ENCODE data around the gene TNFRSF6B. TPM values are rescaled to one million over a fixed set of nuclear protein-coding genes. Genes with fewer than 3 reads are reported as not detected.

The TNFRSF6B gene
- total and polyA plus RNA-seq, 2 of the 4 experiments (the other 2 are of a cell fraction) = 1.3 to 11.0 TPM

DNA sequence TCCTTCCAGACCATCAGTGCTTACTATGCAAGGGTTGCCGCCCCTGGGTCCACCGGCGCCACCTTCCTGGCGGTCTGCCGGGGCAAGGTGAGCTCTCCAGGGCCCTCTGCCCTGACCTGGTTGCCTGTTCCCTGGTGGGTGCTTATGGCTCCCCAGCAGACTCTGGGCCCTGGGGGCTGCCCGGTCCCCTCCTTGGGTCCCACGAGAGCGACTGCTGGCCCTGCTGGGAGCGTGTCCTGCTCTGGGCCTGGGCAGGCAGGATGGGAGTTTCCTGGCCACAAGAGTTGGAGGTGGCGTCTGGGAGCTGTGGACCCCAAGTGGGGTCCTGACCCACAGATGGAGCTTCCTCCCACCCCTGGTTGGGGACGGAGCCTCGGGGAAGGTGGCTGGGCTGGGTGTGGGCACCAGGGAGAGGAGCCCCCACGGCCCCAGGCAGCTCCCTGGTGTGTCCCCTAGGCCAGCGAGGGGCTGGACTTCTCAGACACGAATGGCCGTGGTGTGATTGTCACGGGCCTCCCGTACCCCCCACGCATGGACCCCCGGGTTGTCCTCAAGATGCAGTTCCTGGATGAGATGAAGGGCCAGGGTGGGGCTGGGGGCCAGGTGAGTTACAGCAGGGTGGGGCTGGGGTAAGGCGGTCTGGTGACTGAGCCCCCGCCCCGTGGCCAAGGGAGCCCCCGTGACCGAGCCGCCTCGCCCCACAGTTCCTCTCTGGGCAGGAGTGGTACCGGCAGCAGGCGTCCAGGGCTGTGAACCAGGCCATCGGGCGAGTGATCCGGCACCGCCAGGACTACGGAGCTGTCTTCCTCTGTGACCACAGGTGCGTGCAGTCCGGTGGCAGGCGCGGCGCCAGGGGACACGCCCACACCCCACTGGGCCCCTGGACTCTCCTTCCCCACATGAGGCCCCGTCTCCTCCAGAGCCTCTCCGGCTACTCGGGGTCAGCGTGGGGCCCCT is 7.1 kb upstream of the TNFRSF6B start:
- Histone ChIP-seq H3K27me3 (ENCODE audit: control insufficient read depth, insufficient read depth, low read length) (no peaks in the 10 kb centered on the region), H3K36me3 (ENCODE audit: control insufficient read depth, insufficient read depth, low read length) (peaks cover 3% of the 10 kb centered on the region; the same call in 1 of the 2 replicates), H4K8ac (ENCODE audit: low read depth in 2 of 2, low read length in 2 of 2) (no peak overlapping the region), H2AFZ (replicated peaks; ENCODE audit: low read length, poor library complexity) (peak overlapping the region; percentile 21), H3K4me2 (ENCODE audit: low read depth, low read length) (no peak overlapping the region), H2BK5ac (ENCODE audit: low read depth, low read length, poor library complexity, severe bottlenecking) (no peak overlapping the region), H3K4me1 (ENCODE audit: control insufficient read depth, insufficient read depth, low read length) (peaks cover 15% of the 10 kb centered on the region), H2BK20ac (ENCODE audit: low read depth, low read length) (no peak overlapping the region), H3K23ac (ENCODE audit: low read depth, low read length) (no peak overlapping the region), H2AK9ac (replicated peaks; ENCODE audit: low read depth, low read length, poor library complexity) (peak overlapping the region; percentile 50), H2BK120ac (ENCODE audit: low read depth, low read length) (no peak overlapping the region), H3K9me3 (ENCODE audit: control insufficient read depth, insufficient read depth, low read length) (no peaks in the 10 kb centered on the region), H3K4me3 (ENCODE audit: insufficient read depth, low read depth, low read length) (no peak overlapping the region), H3K9me1 (ENCODE audit: insufficient read depth, low read length) (peaks cover 14% of the 10 kb centered on the region), H2AK5ac (ENCODE audit: low read depth, low read length) (no peak overlapping the region; the same call in 1 of the 2 replicates), H3K27ac (ENCODE audit: insufficient read depth, low read length) (no peak overlapping the region), H2BK15ac (ENCODE audit: low read depth, low read length) (no peak overlapping the region), H4K91ac (ENCODE audit: insufficient read depth, low read depth, low read length) (no peak overlapping the region; the same call in 1 of the 2 replicates), H4K5ac (ENCODE audit: low read depth, low read length) (no peak overlapping the region), H4K20me1 (ENCODE audit: insufficient read depth, low read length) (no peaks in the 10 kb centered on the region), H3K79me1 (ENCODE audit: low read depth in 1 of 2, low read length in 2 of 2) (peaks cover 0 to 26% of the 10 kb centered on the region in 2 experiments; a peak in 2 of 4 replicates), H3K18ac (ENCODE audit: low read depth, low read length) (no peak overlapping the region), H3K9ac (ENCODE audit: low read depth, low read length) (no peak overlapping the region), H3K14ac (replicated peaks; ENCODE audit: low read depth, low read length) (no peak overlapping the region), H3K56ac (ENCODE audit: extremely low read depth, insufficient read depth, low read length) (no peak overlapping the region), H3K4ac (ENCODE audit: low read depth, low read length) (no peak overlapping the region)
- ATAC-seq (ENCODE audit: low read depth) (no peak), DNase-seq (no peak)
- TF ChIP-seq RCOR1 (IDR thresholded peaks at IDR 0.05; ENCODE audit: insufficient replicate concordance, low read length) = no peak
- no peak for TF ChIP-seq POLR2A (IDR thresholded peaks at IDR 0.05; ENCODE audit: low read depth, low read length)
- TF ChIP-seq, protein P1, sequence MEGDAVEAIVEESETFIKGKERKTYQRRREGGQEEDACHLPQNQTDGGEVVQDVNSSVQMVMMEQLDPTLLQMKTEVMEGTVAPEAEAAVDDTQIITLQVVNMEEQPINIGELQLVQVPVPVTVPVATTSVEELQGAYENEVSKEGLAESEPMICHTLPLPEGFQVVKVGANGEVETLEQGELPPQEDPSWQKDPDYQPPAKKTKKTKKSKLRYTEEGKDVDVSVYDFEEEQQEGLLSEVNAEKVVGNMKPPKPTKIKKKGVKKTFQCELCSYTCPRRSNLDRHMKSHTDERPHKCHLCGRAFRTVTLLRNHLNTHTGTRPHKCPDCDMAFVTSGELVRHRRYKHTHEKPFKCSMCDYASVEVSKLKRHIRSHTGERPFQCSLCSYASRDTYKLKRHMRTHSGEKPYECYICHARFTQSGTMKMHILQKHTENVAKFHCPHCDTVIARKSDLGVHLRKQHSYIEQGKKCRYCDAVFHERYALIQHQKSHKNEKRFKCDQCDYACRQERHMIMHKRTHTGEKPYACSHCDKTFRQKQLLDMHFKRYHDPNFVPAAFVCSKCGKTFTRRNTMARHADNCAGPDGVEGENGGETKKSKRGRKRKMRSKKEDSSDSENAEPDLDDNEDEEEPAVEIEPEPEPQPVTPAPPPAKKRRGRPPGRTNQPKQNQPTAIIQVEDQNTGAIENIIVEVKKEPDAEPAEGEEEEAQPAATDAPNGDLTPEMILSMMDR (conservative IDR thresholded peaks at IDR 0.05; ENCODE audit: low read depth, low read length) = no peak
- no peak for TF ChIP-seq CEBPB (IDR thresholded peaks at IDR 0.05; ENCODE audit: low read depth, low read length)
- TF ChIP-seq, protein P2, sequence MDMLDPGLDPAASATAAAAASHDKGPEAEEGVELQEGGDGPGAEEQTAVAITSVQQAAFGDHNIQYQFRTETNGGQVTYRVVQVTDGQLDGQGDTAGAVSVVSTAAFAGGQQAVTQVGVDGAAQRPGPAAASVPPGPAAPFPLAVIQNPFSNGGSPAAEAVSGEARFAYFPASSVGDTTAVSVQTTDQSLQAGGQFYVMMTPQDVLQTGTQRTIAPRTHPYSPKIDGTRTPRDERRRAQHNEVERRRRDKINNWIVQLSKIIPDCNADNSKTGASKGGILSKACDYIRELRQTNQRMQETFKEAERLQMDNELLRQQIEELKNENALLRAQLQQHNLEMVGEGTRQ (IDR thresholded peaks at IDR 0.05; ENCODE audit: low read depth, low read length) = no peak
- no peak for TF ChIP-seq BHLHE40 (IDR thresholded peaks at IDR 0.05; ENCODE audit: low read depth, low read length)
- no peak for TF ChIP-seq MAFK (IDR thresholded peaks at IDR 0.05; ENCODE audit: low read depth, low read length)
- TF ChIP-seq CHD1 (IDR thresholded peaks at IDR 0.05; ENCODE audit: low read depth, low read length) = no peak
- TF ChIP-seq MAZ (IDR thresholded peaks at IDR 0.05; ENCODE audit: borderline replicate concordance, low read depth, low read length) = no peak
- no peak for TF ChIP-seq RFX5 (IDR thresholded peaks at IDR 0.05; ENCODE audit: low read depth, low read length)
- TF ChIP-seq MXI1 (IDR thresholded peaks at IDR 0.05; ENCODE audit: borderline replicate concordance, low read depth, low read length) = no peak
- no peak for TF ChIP-seq FOS (IDR thresholded peaks at IDR 0.05; ENCODE audit: low read depth, low read length)
- TF ChIP-seq, protein P3, sequence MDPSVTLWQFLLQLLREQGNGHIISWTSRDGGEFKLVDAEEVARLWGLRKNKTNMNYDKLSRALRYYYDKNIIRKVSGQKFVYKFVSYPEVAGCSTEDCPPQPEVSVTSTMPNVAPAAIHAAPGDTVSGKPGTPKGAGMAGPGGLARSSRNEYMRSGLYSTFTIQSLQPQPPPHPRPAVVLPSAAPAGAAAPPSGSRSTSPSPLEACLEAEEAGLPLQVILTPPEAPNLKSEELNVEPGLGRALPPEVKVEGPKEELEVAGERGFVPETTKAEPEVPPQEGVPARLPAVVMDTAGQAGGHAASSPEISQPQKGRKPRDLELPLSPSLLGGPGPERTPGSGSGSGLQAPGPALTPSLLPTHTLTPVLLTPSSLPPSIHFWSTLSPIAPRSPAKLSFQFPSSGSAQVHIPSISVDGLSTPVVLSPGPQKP (IDR thresholded peaks at IDR 0.05; ENCODE audit: borderline replicate concordance, low read depth, low read length) = no peak
- ChIA-PET CTCF (no interaction called here), POLR2A (ENCODE audit: unreplicated experiment) (no interaction called here)
- in situ Hi-C loops (cut with MboI; ENCODE audit: low sequenced_read_pairs) (no loop called here), dilution Hi-C loops (cut with HindIII; ENCODE audit: low sequenced_read_pairs, unreplicated experiment) (no loop called here), intact Hi-C loops (cut with micrococcal nuclease) (no loop called here)
- 96% methylated on average over 21 of the region's 44 CpGs; no CpG with 5 or more reads in 1 of the 2 experiments for WGBS, 2 experiments (ENCODE audit: extremely low coverage in 2 of 2, insufficient read length in 1 of 2)
- BruUV-seq (replicated peaks) = no TSS peak
